Ectodermal cell (in vitro differentiated cells): ENCODE measurements around the gene NINJ1.

Experiments used
- H3K27ac ChIP-seq: 2 replicates; pipeline ENCODE4 v1.7.0; 2013; ENCODE audit warnings: mild to moderate bottlenecking, low read depth, low read length; ENCODE audit not compliant: insufficient read depth, poor library complexity, severe bottlenecking
- H3K27me3 ChIP-seq: 2 replicates; pipeline ENCODE4 v1.7.0; 2013; ENCODE audit warnings: mild to moderate bottlenecking, low read length; ENCODE audit not compliant: insufficient read depth, control insufficient read depth, poor library complexity, severe bottlenecking
- H3K36me3 ChIP-seq: one replicate; pipeline ENCODE4 v1.7.0; 2013; ENCODE audit warnings: low read length; ENCODE audit not compliant: control insufficient read depth, insufficient read depth
- H3K4me1 ChIP-seq: one replicate; pipeline ENCODE4 v1.7.0; 2013; ENCODE audit warnings: low read length; ENCODE audit not compliant: control insufficient read depth, insufficient read depth
- H3K4me3 ChIP-seq: 2 replicates; pipeline ENCODE4 v1.7.0; 2013; ENCODE audit warnings: low read depth, low read length, control low read depth; ENCODE audit not compliant: insufficient read depth
- H3K9me3 ChIP-seq: 2 replicates; pipeline ENCODE4 v1.7.0; 2013; ENCODE audit warnings: mild to moderate bottlenecking, low read length, moderate library complexity; ENCODE audit not compliant: control insufficient read depth
- WGBS, 2 experiments: methylation state at CpG; one replicate each; pipeline ENCODE4 v1.1.7; 2013; ENCODE audit warnings: missing lambda C conversion rate in 2 of 2; 5-methylcytosine and 5-hydroxymethylcytosine counted together

The NINJ1 gene

GRCh38 chr9:93172666-93173364 is 38.8 kb upstream of the NINJ1 start:
- H3K27me3 ChIP-seq, result no peaks in the 10 kb centered on the region
- H3K36me3 ChIP-seq, result no peaks in the 10 kb centered on the region
- H3K9me3 ChIP-seq, result no peaks in the 10 kb centered on the region
- no peak overlapping the region for H3K4me3 ChIP-seq
- H3K4me1 ChIP-seq, result no peaks in the 10 kb centered on the region
- no peak overlapping the region for H3K27ac ChIP-seq
- 90 to 91% methylated on average over 20 of the region's 20 CpGs for WGBS, 2 experiments

DNA sequence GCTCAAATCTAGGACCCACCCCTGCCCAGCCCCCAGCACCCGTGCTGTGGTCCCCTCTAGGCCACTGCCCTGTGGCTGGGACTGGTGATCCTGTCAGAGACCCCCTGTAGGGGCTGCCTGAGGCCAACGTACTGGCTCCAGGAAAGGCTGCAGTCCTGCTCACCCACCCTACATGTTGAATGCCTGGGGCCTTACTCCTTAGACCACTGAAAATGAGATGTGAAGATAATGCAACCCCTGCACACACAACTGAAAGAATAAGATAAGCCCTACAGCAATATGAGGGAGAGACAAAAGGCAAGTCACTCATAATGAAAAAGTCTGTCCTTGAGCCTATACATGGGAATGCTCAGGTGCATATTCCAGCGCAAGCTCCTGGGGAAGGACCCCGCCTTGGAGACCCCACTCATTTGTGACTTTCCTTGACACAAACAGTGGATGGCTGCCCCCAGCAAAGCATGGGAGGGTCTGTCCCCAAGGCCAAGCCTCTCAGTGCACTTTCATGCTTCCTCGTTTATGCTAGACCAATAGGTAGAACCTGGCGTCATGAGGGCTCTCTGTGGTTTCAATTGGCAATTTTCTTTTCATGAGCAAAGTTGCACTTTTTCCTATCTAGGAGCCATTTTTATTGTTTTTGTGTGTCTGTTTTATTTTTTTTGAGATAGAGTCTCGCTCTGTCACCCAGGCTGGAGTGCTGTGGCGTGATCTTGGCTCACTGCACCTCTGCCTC is 37.4 kb upstream of the NINJ1 start:
- 90 to 91% methylated on average over 8 of the region's 8 CpGs for WGBS, 2 experiments
- H3K4me3 ChIP-seq, result no peak overlapping the region
- no peaks in the 10 kb centered on the region for H3K27me3 ChIP-seq
- no peak overlapping the region for H3K27ac ChIP-seq
- H3K4me1 ChIP-seq, result no peaks in the 10 kb centered on the region
- H3K9me3 ChIP-seq, result no peaks in the 10 kb centered on the region
- no peaks in the 10 kb centered on the region for H3K36me3 ChIP-seq

- H3K27ac ChIP-seq, result no peak overlapping the region
- no peak overlapping the region for H3K4me3 ChIP-seq
- H3K27me3 ChIP-seq, result no peaks in the 10 kb centered on the region
- no peaks in the 10 kb centered on the region for H3K36me3 ChIP-seq
- no peaks in the 10 kb centered on the region for H3K9me3 ChIP-seq
- H3K4me1 ChIP-seq, result no peaks in the 10 kb centered on the region
- WGBS, 2 experiments, result 93 to 94% methylated on average over 8 of the region's 8 CpGs
Observed at GRCh38 chr9:93170571-93170970, 36.5 kb upstream of the NINJ1 start.

DNA sequence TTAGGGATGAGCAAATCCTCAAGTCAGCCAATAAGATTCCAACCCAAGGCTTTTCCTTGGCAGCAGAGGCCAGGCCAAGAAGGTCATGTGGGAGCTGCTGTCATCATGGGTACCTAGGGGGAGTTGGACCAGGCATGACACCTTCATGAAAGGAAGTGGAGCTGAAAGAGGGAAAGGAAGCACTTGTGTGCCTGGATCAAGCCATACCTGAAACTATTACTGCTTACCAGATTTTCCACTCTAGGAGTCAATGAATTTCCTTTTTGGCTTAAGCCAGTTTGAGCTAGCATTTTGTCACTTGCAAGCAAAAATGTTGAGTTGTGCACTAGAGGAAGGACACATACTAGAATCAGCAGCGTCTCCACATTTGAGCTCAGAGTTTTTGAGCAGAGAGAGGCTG is 35.4 kb upstream of the NINJ1 start:
- Histone ChIP-seq H3K27me3 (no peaks in the 10 kb centered on the region), H3K4me1 (no peaks in the 10 kb centered on the region), H3K4me3 (no peak overlapping the region), H3K36me3 (no peaks in the 10 kb centered on the region), H3K9me3 (no peaks in the 10 kb centered on the region), H3K27ac (no peak overlapping the region)
- WGBS, 2 experiments, result 96% methylated on average over 1 of the region's 1 CpG

DNA sequence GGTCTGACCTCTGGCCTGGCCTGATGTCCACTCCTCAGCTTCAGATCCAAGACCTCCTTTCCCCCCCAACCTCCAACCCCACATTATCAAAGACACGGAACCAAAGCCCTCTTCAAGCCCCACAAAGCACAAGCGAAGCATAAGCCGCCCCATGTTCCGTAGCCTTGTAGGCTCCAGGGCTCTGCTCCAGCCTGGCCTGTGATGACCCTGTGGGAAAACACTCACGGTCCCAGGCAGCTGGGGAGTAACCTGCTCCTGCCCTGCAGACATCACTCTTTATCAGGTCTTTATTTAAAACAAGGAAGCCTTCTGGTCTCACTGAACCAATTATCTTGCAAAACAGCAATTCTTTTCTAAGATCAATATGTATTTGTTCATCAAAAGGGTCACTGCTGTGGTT is 34.5 kb upstream of the NINJ1 start:
- no peaks in the 10 kb centered on the region for H3K9me3 ChIP-seq
- no peak overlapping the region for H3K4me3 ChIP-seq
- H3K4me1 ChIP-seq, result no peaks in the 10 kb centered on the region
- WGBS, 2 experiments, result 87 to 91% methylated on average over 5 of the region's 5 CpGs
- no peaks in the 10 kb centered on the region for H3K27me3 ChIP-seq
- H3K36me3 ChIP-seq, result no peaks in the 10 kb centered on the region
- no peak overlapping the region for H3K27ac ChIP-seq

DNA sequence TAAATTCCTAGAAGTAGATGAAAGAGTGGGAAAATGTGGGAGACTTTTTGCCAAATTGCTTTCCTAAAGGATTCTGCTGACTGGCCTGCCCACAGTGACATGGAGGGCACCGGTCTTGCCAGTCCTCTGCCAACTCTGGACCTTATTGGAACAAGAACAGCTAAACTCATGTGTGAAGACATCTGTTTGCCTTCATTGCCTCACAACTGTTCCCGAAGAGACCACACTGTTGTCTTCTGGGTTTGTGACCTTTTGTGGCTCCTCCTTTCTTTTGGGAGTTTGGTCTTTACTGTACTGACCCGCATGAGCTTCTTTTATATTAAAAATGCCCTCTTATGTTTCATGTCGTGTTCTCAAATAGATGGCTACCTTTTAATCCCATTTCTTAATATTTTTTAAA is 33.8 kb upstream of the NINJ1 start:
- H3K9me3 ChIP-seq, result no peaks in the 10 kb centered on the region
- H3K4me3 ChIP-seq, result no peak overlapping the region
- WGBS, 2 experiments, result 90 to 97% methylated on average over 4 of the region's 4 CpGs
- H3K36me3 ChIP-seq, result no peaks in the 10 kb centered on the region
- H3K27ac ChIP-seq, result no peak overlapping the region
- no peaks in the 10 kb centered on the region for H3K27me3 ChIP-seq
- no peaks in the 10 kb centered on the region for H3K4me1 ChIP-seq

DNA sequence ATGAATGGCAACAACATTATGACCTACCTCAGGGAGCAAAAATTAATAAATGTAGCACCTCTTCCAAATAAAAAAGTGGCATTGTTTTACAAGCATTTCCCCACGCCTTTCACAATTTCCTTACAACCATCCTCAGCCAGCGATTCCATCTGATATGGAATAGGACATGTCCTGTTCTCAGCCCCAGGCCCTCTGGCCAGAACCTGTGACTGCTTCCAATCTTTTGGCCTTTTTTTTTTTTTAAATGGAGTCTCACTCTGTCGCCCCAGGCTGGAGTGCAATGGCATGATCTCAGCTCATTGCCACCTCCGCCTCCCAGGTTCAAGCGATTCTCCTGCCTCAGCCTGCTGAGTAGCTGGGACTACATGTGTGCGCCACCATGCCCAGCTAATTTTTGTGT is 33.1 kb upstream of the NINJ1 start:
- Histone ChIP-seq H3K4me3 (no peak overlapping the region), H3K27me3 (no peaks in the 10 kb centered on the region), H3K36me3 (no peaks in the 10 kb centered on the region), H3K9me3 (no peaks in the 10 kb centered on the region), H3K27ac (no peak overlapping the region), H3K4me1 (no peaks in the 10 kb centered on the region)
- 89 to 94% methylated on average over 6 of the region's 6 CpGs for WGBS, 2 experiments

DNA sequence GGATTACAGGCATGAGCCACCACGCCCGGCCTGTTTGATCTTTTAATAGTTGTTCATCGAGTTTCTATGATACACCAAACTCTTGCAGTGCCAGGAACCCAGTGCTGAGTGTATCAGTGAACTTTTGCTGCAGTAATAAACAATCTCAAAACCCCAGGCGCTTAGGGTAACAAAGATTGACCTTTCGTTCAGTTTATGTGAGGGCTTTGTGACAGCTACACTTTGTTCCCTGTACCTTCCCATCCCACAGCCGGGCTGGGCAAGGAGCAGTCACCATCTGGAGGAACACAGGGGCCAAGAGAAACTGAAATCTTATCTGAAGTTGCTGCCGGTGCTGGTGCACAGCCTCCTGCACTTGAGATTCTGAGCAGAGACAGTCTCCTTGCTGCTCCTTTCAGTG is 32.6 kb upstream of the NINJ1 start:
- WGBS, 2 experiments, result 89 to 90% methylated on average over 7 of the region's 7 CpGs

GRCh38 chr9:93164085-93164484 is 30.0 kb upstream of the NINJ1 start:
- WGBS, 2 experiments, result 85 to 86% methylated on average over 13 of the region's 13 CpGs
- Histone ChIP-seq H3K27ac (no peak overlapping the region), H3K4me3 (no peak overlapping the region), H3K27me3 (no peaks in the 10 kb centered on the region), H3K4me1 (no peaks in the 10 kb centered on the region), H3K9me3 (no peaks in the 10 kb centered on the region), H3K36me3 (no peaks in the 10 kb centered on the region)

More for the DNA sequence above, 32.6 kb upstream of the NINJ1 start:
- Histone ChIP-seq H3K27ac (no peak overlapping the region), H3K4me1 (no peaks in the 10 kb centered on the region), H3K27me3 (no peaks in the 10 kb centered on the region), H3K9me3 (no peaks in the 10 kb centered on the region), H3K4me3 (no peak overlapping the region), H3K36me3 (no peaks in the 10 kb centered on the region)

- H3K27me3 ChIP-seq, result no peaks in the 10 kb centered on the region
- WGBS, 2 experiments, result 76 to 79% methylated on average over 11 of the region's 11 CpGs
- no peak overlapping the region for H3K27ac ChIP-seq
- no peaks in the 10 kb centered on the region for H3K9me3 ChIP-seq
- H3K4me1 ChIP-seq, result no peaks in the 10 kb centered on the region
- H3K4me3 ChIP-seq, result no peak overlapping the region
- H3K36me3 ChIP-seq, result no peaks in the 10 kb centered on the region
Observed at GRCh38 chr9:93161786-93162562, 27.9 kb upstream of the NINJ1 start.
